SW480 (cell line): Measurements from ENCODE around the gene FAM47B.

ENCODE experiments used
- DNase-seq: peaks from one replicate; pipeline ENCODE4 v3.0.0-alpha.2; 2016; ENCODE audit warnings: low spot score

The FAM47B gene

GRCh38 chrX:34942496-34942895 is at the start of gene FAM47B:
Gene FAM47B, plus strand, starts transcription at chrX:34942796. Its CDS starts 36 bp downstream, at chrX:34942832.
- no peak for DNase-seq

DNA sequence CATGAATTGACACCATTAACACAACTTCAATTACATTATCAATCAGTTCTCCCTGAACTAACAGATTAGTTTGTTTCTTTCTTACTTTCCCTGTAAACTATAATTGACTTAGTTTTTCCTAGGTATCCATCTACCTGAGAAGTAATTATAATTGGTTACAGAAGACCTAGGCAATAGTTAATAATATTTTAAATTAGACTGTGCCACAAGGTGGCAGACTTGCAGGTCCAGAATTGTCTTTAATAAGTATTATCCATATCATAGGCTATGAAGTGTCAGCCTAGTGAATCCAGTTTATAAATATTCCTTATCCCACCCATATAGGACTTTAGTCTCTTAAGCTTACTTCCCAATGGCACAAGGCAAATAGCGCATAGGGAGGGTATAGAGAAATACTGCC is 48.9 kb upstream of the FAM47B start:
- peak; percentile 40 for DNase-seq

DNA sequence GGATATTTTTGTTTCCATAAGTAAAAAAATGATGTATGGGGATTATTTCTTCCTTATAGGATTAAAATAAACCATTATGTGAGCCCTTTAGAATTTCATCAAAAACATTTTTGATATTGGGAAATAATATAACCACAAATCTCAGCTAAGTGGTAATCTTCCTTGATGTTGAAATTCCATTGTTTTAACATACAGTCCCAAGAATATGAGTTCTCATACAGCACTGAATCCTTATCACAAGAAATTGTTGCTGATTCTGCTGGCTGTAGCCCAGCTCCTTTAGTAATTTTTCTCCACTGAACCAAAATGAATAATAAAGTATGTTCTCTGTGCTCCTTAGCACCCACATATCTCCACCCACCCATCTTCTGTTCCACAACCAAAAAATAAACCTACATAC is 41.9 kb upstream of the FAM47B start:
- no peak for DNase-seq

DNA sequence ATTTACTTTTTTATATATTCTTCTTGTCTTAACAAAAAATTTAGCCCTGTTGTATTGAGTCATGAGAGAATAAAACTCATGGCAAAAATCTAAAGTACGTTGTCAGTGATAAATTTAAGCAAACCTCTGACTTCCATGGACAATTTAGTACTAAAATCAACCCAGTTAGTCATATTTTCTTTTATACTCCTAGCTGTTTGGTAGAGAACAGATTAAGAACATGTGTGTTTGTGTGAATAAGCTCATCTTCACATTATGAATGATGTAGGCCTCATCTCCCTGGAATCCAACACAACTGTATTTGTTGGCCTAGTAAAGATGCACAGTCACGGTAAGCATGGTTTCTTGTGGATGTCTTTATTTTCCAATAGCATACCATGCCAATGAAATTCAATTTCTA is 40.8 kb upstream of the FAM47B start:
- DNase-seq: no peak

DNA sequence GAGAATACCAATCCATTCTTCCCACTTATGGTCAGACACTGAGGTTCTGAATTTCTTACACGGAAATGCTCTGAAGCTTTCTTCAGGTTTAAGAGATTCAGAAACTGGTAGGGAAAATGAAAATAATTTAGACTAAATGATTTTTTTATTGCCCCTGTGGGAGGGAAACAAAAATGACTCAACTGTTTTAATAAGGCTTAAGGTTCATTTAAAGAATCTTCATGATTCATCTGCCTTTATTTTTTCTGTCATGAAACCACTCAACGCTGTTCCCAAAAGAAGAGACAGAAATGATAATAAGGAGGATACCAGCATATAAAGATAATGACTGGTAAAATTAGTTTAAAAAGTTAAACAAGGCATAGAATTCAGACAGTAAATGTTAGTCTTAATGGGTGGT is 39.3 kb upstream of the FAM47B start:
- no peak for DNase-seq

GRCh38 chrX:34909151-34909550 is 33.4 kb upstream of the FAM47B start:
- no peak for DNase-seq

GRCh38 chrX:34915463-34916225 is 27.0 kb upstream of the FAM47B start:
- peak; percentile 83 for DNase-seq

DNA sequence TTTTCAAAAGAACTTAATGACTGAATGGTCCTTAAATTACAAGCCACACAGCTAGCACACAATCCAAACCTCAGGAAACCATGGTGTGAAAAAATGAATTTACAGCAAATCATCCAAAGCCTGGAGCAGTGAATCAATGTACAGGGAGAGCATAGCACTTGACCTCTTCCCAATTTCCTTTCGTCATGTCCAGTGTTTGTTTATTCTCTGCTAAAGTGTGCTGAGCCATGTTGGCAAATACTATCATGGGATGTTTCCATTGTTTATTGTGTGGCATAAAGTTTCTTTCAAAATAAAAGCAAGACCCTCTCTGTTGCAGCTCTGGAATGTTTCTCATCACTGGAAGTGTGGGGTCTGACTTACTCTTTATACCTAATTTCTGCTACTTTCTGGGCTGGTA is 25.4 kb upstream of the FAM47B start:
- no peak for DNase-seq

DNA sequence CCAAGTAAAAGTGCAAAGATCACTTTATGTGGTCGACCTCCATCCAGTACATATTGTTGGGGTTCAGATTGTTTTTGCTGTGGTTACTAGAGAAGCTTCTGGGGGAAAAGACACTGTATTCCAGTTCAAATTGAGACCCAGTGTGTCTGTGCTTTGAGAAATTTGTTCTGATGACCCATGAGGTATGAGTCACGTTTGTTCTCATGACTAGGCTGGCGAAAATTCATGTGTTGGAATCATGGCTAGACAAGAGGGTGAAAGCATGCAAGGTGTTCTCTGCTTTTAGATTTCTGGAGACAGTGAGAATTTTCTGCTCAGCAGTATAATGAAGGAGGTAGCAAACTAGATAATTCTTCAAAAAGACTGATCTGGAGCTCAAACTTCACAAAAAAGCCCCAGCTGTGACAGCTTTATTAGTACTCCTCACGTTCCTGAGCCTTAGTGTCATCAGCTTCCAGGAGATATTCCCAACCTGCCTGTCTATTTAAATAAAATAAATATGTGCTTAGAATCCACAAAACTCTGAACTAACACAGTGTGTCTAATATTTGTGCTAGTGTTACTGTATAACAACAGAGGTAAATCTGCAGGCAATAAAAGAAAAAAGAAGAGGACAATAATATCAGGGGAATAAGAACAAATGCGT is 24.4 kb upstream of the FAM47B start:
- DNase-seq: peak; percentile 39

GRCh38 chrX:34918856-34919255 is 23.7 kb upstream of the FAM47B start:
- DNase-seq: peak; percentile 67

DNA sequence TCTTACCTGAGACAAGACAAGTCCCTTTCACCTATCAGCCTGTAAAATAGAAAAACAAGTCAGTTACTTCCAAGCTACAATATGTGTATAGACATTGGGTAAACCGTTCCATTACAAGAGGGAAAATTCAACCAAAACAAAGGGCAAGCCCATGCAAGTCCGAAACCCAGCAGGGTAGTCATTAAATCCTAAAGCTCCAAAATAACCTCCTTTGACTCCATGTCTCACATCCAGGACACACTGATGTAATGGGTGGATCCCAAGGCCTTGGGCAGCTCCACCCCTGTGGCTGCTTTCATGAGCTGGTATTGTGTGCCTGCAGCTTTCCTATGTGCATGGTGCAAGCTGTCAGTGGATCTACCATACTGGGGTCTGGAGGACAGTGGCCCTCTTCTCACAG is 14.7 kb upstream of the FAM47B start:
- no peak for DNase-seq

- no peak for DNase-seq
Observed at GRCh38 chrX:34943235-34943634, 639 bp downstream of the FAM47B start.

DNA sequence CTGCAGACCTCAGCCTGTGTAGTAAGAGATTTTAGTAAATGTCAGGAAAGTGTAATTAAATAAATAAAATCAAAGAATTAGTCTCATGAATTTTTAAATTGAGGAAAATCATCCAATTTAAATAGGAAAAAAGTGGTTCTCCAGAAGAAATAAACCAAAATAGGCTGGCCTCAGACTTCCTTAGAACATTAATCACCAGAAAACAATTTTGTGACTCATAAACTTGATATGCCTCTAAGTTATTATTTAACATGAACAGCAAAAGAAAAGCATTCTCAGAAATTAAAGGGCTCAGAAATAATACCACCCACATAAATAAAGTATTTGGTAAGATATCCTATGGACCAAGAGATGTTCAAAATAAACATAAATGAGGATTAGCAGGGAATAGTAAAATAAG is 14.3 kb downstream of the FAM47B start:
- no peak for DNase-seq

DNA sequence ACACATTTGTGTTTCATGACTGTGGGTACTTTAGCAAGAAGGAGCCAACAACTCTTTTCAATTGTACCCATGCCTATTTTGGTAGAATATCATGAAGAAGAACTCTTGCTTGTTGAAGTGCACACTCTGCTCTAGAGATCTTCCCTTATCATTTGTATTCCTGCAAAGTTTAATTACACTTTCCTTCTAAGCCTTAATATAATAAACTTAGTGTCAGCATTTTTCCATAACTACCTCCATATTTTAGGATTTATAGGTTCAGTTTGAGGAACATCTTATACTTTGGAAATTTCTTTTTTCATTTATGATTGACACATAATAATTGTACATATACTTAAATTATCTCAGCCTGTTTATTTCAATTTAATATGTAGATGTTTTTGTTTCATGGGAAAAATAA is 19.1 kb downstream of the FAM47B start:
- no peak for DNase-seq

- DNase-seq: no peak
Observed at GRCh38 chrX:34972206-34972605, 29.6 kb downstream of the FAM47B start.

DNA sequence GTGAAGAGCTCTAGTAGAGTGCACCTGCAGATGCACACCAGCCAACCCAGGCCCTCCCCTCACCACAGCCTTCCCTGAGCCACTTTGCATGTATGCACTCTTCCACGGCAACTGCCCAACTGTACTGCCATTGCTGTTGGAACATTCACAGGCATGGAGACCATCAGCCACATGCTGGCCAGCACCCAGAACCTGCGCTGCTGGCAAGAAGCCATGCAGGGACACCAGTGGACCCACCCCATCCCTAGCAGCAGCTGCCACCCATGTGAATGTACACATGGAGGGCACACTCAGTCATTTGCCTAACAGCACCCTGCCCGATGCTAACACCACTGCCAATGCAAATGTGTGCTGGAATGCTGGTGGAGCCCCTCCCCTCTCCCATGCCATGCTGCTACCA is 35.6 kb downstream of the FAM47B start:
- no peak for DNase-seq

- DNase-seq: no peak
Observed at GRCh38 chrX:34987646-34988045, 45.0 kb downstream of the FAM47B start.
